WTC11 (cell line): Measurements from ENCODE around the gene MICAL3.

Experiments used
- AFF4 ChIP-seq: sonication (generic); formaldehyde crosslinking; IDR thresholded peaks from 2 replicates; pipeline ENCODE4 v1.8.1; 2023; ENCODE audit warnings: mild to moderate bottlenecking, missing genetic modification reagents, borderline replicate concordance
- CTCF ChIP-seq: fragments of 200-600 bp; IDR thresholded peaks from 2 replicates; pipeline ENCODE4 v1.8.0; 2022; ENCODE audit warnings: antibody characterized with exemption
- ESRRA ChIP-seq: sonication (generic); formaldehyde crosslinking; IDR thresholded peaks from 2 replicates; pipeline ENCODE4 v1.8.1; 2022; ENCODE audit warnings: mild to moderate bottlenecking, missing genetic modification reagents, borderline replicate concordance
- IRF1 ChIP-seq: sonication (generic); formaldehyde crosslinking; IDR thresholded peaks from 2 replicates; pipeline ENCODE4 v1.8.0; 2023; ENCODE audit warnings: missing genetic modification reagents
- MYBL2 ChIP-seq: sonication (generic); formaldehyde crosslinking; IDR thresholded peaks from 2 replicates; pipeline ENCODE4 v1.8.1; 2023; ENCODE audit warnings: mild to moderate bottlenecking, moderate library complexity, missing genetic modification reagents
- NR1H2 ChIP-seq: sonication (generic); formaldehyde crosslinking; IDR thresholded peaks from 2 replicates; pipeline ENCODE4 v1.9.0; 2021; ENCODE audit warnings: mild to moderate bottlenecking, moderate library complexity, missing genetic modification reagents
- SMAD3 ChIP-seq: sonication (generic); formaldehyde crosslinking; IDR thresholded peaks from 2 replicates; pipeline ENCODE4 v1.8.0; 2022; ENCODE audit warnings: missing genetic modification reagents, mild to moderate bottlenecking, borderline replicate concordance
- SP1 ChIP-seq: sonication (generic); formaldehyde crosslinking; conservative IDR thresholded peaks from 2 replicates; pipeline ENCODE4 v1.8.1; 2022; ENCODE audit warnings: missing genetic modification reagents
- TEAD4 ChIP-seq: sonication (generic); formaldehyde crosslinking; IDR thresholded peaks from 2 replicates; pipeline ENCODE4 v1.8.0; 2022; ENCODE audit warnings: mild to moderate bottlenecking, missing genetic modification reagents
- ZNF232 ChIP-seq: sonication (generic); formaldehyde crosslinking; IDR thresholded peaks from 2 replicates; pipeline ENCODE4 v1.8.0; 2022; ENCODE audit warnings: mild to moderate bottlenecking, missing genetic modification reagents
- TF ChIP-seq, protein P1 (sequence below): sonication (generic); formaldehyde crosslinking; IDR thresholded peaks from 2 replicates; pipeline ENCODE4 v1.8.1; 2023; ENCODE audit warnings: mild to moderate bottlenecking, missing genetic modification reagents
- TF ChIP-seq, protein P2 (sequence below): sonication (generic); formaldehyde crosslinking; IDR thresholded peaks from 2 replicates; pipeline ENCODE4 v1.8.0; 2022; ENCODE audit warnings: mild to moderate bottlenecking, missing genetic modification reagents

DNA sequence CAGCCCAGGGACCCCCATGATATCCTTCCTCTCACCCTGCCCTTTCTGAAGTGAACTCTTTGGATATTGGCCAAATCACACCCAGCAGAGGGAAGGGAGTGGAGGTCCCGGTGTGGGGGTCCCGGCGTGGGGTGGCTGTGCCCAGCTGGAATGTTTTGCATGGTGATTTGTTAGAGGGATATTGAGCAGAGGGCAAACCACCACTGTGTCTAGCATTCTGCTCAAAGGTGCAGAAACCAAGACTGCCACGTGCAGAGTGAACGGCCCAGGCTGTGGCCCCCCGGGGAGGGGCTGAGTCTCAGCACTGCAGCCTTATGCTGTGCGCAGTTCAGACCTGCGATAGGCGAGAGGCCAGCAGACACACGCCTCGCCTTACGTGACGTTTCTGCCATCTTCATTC lies 242.2 kb downstream of the MICAL3 start:
- no peak for TF ChIP-seq SMAD3 (CRISPR knock-in tag)
- no peak for TF ChIP-seq CTCF
- no peak for TF ChIP-seq IRF1 (CRISPR knock-in tag)
- TF ChIP-seq ESRRA (CRISPR knock-in tag), result no peak
- no peak for TF ChIP-seq ZNF232 (CRISPR knock-in tag)
- no peak for TF ChIP-seq TEAD4
- TF ChIP-seq, protein P1, sequence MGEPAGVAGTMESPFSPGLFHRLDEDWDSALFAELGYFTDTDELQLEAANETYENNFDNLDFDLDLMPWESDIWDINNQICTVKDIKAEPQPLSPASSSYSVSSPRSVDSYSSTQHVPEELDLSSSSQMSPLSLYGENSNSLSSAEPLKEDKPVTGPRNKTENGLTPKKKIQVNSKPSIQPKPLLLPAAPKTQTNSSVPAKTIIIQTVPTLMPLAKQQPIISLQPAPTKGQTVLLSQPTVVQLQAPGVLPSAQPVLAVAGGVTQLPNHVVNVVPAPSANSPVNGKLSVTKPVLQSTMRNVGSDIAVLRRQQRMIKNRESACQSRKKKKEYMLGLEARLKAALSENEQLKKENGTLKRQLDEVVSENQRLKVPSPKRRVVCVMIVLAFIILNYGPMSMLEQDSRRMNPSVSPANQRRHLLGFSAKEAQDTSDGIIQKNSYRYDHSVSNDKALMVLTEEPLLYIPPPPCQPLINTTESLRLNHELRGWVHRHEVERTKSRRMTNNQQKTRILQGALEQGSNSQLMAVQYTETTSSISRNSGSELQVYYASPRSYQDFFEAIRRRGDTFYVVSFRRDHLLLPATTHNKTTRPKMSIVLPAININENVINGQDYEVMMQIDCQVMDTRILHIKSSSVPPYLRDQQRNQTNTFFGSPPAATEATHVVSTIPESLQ (CRISPR knock-in tag), result no peak
- TF ChIP-seq, protein P2, sequence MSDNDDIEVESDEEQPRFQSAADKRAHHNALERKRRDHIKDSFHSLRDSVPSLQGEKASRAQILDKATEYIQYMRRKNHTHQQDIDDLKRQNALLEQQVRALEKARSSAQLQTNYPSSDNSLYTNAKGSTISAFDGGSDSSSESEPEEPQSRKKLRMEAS (CRISPR knock-in tag), result no peak
- TF ChIP-seq NR1H2 (CRISPR knock-in tag), result no peak
- no peak for TF ChIP-seq MYBL2 (CRISPR knock-in tag)
- TF ChIP-seq AFF4, result no peak
- no peak for TF ChIP-seq SP1 (CRISPR knock-in tag)
